Chondrocyte (in vitro differentiated cells): ENCODE measurements around the gene SLC9A4. TPM values are rescaled to one million over a fixed set of nuclear protein-coding genes. Genes with fewer than 3 reads are reported as not detected.

Experiments used
- DNase-seq: peaks from one replicate; pipeline ENCODE4 v3.0.0; 2021; ENCODE audit warnings: mixed read lengths, low spot score
- H3K27ac Mint-ChIP-seq: one replicate; pipeline ENCODE4 v1.8.0; 2021; ENCODE audit warnings: mild to moderate bottlenecking, moderate library complexity, mixed read lengths; ENCODE audit not compliant: unreplicated experiment
- H3K27me3 Mint-ChIP-seq: 2 replicates; pipeline ENCODE4 v1.8.0; 2021; ENCODE audit warnings: low read depth, mixed read lengths
- H3K36me3 Mint-ChIP-seq: 2 replicates; pipeline ENCODE4 v1.8.0; 2021; ENCODE audit warnings: low read depth, mixed read lengths
- H3K4me1 Mint-ChIP-seq: 2 replicates; pipeline ENCODE4 v1.8.0; 2021; ENCODE audit warnings: low read depth, mild to moderate bottlenecking, mixed read lengths
- H3K4me3 Mint-ChIP-seq: one replicate; pipeline ENCODE4 v1.8.0; 2021; ENCODE audit warnings: mild to moderate bottlenecking, moderate library complexity, mixed read lengths; ENCODE audit not compliant: unreplicated experiment
- H3K9me3 Mint-ChIP-seq: 2 replicates; pipeline ENCODE4 v1.8.0; 2021; ENCODE audit warnings: low read depth, mixed read lengths
- CTCF ChIP-seq: fragments of 200-600 bp; sonication (generic); IDR thresholded peaks from 2 replicates; pipeline ENCODE4 v1.5.0; 2021; ENCODE audit warnings: antibody characterized with exemption, mild to moderate bottlenecking, moderate library complexity
- microRNA-seq: library from miRNA; unstranded; fragments of <30 nt; microRNA quantifications from one replicate; pipeline ENCODE4 v1.2.0, GENCODE V29; 2020; ENCODE audit warnings: borderline number of aligned reads
- total RNA-seq: library from RNA; stranded (reverse); gene quantifications from 3 replicates; pipeline ENCODE4 v1.2.1, GENCODE V29; 2021

The SLC9A4 gene
- total RNA-seq, 1 donor from 2014 or later: not detected

- Mint-ChIP-seq H3K27me3 (peaks cover 9% of the 10 kb centered on the region), H3K4me3 (no peak overlapping the region), H3K9me3 (peaks cover 6% of the 10 kb centered on the region), H3K4me1 (no peaks in the 10 kb centered on the region), H3K36me3 (no peaks in the 10 kb centered on the region), H3K27ac (no peak overlapping the region)
- no peak for TF ChIP-seq CTCF
- DNase-seq: no peak
Observed at GRCh38 chr2:102581911-102582310, 108.9 kb downstream of the SLC9A4 start.

GRCh38 chr2:102582845-102583244 is 109.8 kb downstream of the SLC9A4 start:
- no peak for DNase-seq
- Mint-ChIP-seq H3K36me3 (no peaks in the 10 kb centered on the region), H3K27ac (no peak overlapping the region), H3K4me1 (no peaks in the 10 kb centered on the region), H3K27me3 (peaks cover 9% of the 10 kb centered on the region), H3K4me3 (no peak overlapping the region), H3K9me3 (peaks cover 6% of the 10 kb centered on the region)
- TF ChIP-seq CTCF: no peak

Small RNA genes lying within 50 kb of the gene (microRNA-seq; reads per million reads assigned to microRNA genes)
- gene MIR4772: not detected

Other genes starting within 250 kb of the SLC9A4 start
- gene IL1RL1, start 161.7 kb upstream of the SLC9A4 start, total RNA-seq: not detected in 3 replicates
- gene IL18R1, start 117.4 kb upstream of the SLC9A4 start, total RNA-seq: 0.37 to 1.1 TPM (median 0.49 TPM) in 3 replicates
- not detected in 3 replicates for gene IL18RAP, start 50.1 kb upstream of the SLC9A4 start, total RNA-seq
- not detected in 3 replicates for gene SLC9A2, start 146.3 kb downstream of the SLC9A4 start, total RNA-seq